Smooth muscle cell (in vitro differentiated cells): ENCODE results near the gene SFXN4. TPM values are rescaled to one million over a fixed set of nuclear protein-coding genes. Genes with fewer than 3 reads are reported as not detected.

Experiments
- DNase-seq: peaks from one replicate; lab custom pipeline; 2025; ENCODE audit not compliant: unreplicated experiment; lab: John Stamatoyannopoulos, UW
- H2AFZ ChIP-seq: fragments of 200-600 bp; sonication (generic); 2 replicates; pipeline ENCODE4 v1.6.0; 2016; ENCODE audit warnings: antibody characterized with exemption, low read depth, mild to moderate bottlenecking
- H3F3A ChIP-seq: fragments of 200-600 bp; sonication (generic); 2 replicates; pipeline ENCODE4 v1.6.0; 2017; ENCODE audit warnings: antibody characterized with exemption, low read depth
- H3K27ac ChIP-seq: fragments of 200-600 bp; sonication (generic); 2 replicates; pipeline ENCODE4 v1.5.1; 2016; ENCODE audit warnings: low read depth, mild to moderate bottlenecking
- H3K27me3 ChIP-seq: fragments of 200-600 bp; sonication (generic); 2 replicates; pipeline ENCODE4 v1.6.1; 2016; ENCODE audit warnings: low read depth, mild to moderate bottlenecking
- H3K36me3 ChIP-seq: fragments of 200-600 bp; sonication (generic); 2 replicates; pipeline ENCODE4 v1.5.1; 2016; ENCODE audit warnings: low read depth
- H3K4me1 ChIP-seq: fragments of 200-600 bp; sonication (generic); 2 replicates; pipeline ENCODE4 v1.5.1; 2016; ENCODE audit warnings: low read depth
- H3K4me2 ChIP-seq: fragments of 200-600 bp; sonication (generic); 2 replicates; pipeline ENCODE4 v1.6.0; 2016; ENCODE audit warnings: mild to moderate bottlenecking
- H3K4me3 ChIP-seq: fragments of 200-600 bp; sonication (generic); 2 replicates; pipeline ENCODE4 v1.5.1; 2016; ENCODE audit warnings: mild to moderate bottlenecking
- H3K79me2 ChIP-seq: fragments of 200-600 bp; sonication (generic); 2 replicates; pipeline ENCODE4 v1.6.0; 2016; ENCODE audit warnings: low read depth, mild to moderate bottlenecking
- H3K9ac ChIP-seq: fragments of 200-600 bp; sonication (generic); 2 replicates; pipeline ENCODE4 v1.6.0; 2016; ENCODE audit warnings: low read depth
- H3K9me3 ChIP-seq: fragments of 200-600 bp; sonication (generic); replicated peaks from 2 replicates; pipeline ENCODE4 v1.5.1; 2016; ENCODE audit warnings: low read depth
- H4K20me1 ChIP-seq: fragments of 200-600 bp; sonication (generic); 2 replicates; pipeline ENCODE4 v1.6.0; 2016; ENCODE audit warnings: low read depth
- WGBS: methylation state at CpG from one replicate; pipeline ENCODE4 v1.1.7; 2016; ENCODE audit warnings: low lambda C conversion rate; 5-methylcytosine and 5-hydroxymethylcytosine counted together
- polyA plus RNA-seq: library from polyadenylated mRNA; unstranded; fragments of >200 nt; fragmentation: Nextera tagmentation; extraction: Ambion mirVana; gene quantifications from 2 replicates; pipeline ENCODE4 v1.2.1, GENCODE V29; 2016
- total RNA-seq: library from RNA; depleted of rRNA; stranded (reverse); fragments of >200 nt; gene quantifications from 2 replicates; pipeline ENCODE4 v1.2.3, GENCODE V29; 2014
- TF ChIP-seq, protein P1 (sequence below): fragments of 200-600 bp; sonication (generic); IDR thresholded peaks from 2 replicates; pipeline ENCODE4 v1.5.1; 2017; ENCODE audit warnings: borderline replicate concordance, mild to moderate bottlenecking, antibody characterized with exemption; ENCODE audit not compliant: insufficient read depth, poor library complexity, severe bottlenecking

The SFXN4 gene
- total and polyA plus RNA-seq, 2 experiments from 2014 or later = 12.2 to 16.2 TPM

DNA sequence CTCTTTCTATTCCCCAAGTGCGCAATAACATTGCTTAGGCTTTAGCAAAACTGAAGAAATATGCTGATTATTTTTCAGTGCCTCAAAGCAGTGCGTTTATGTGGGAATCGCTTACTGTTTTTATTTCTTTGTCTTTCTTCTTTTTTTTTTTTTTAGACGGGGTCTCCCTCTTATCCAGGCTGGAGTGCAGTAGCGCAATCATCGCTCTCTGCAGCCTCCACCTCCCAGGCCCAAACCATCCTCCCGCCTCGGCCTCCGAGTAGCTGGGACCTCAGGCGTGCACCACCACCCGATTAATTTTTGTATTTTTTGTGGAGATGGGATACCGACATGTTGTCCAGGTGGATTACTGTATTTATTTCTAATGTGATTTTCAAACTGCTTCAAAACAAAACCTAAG, 60.4 kb downstream of the SFXN4 start:
- TF ChIP-seq, protein P1, sequence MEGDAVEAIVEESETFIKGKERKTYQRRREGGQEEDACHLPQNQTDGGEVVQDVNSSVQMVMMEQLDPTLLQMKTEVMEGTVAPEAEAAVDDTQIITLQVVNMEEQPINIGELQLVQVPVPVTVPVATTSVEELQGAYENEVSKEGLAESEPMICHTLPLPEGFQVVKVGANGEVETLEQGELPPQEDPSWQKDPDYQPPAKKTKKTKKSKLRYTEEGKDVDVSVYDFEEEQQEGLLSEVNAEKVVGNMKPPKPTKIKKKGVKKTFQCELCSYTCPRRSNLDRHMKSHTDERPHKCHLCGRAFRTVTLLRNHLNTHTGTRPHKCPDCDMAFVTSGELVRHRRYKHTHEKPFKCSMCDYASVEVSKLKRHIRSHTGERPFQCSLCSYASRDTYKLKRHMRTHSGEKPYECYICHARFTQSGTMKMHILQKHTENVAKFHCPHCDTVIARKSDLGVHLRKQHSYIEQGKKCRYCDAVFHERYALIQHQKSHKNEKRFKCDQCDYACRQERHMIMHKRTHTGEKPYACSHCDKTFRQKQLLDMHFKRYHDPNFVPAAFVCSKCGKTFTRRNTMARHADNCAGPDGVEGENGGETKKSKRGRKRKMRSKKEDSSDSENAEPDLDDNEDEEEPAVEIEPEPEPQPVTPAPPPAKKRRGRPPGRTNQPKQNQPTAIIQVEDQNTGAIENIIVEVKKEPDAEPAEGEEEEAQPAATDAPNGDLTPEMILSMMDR = no peak
- H3K27ac ChIP-seq = no peak overlapping the region
- no peaks in the 10 kb centered on the region for H3K27me3 ChIP-seq
- H3K79me2 ChIP-seq = peaks cover 24% of the 10 kb centered on the region
- peaks cover 14% of the 10 kb centered on the region for H4K20me1 ChIP-seq
- peaks cover 9% of the 10 kb centered on the region for H3K4me1 ChIP-seq
- peak overlapping the region; percentile 32 for H3K9ac ChIP-seq
- H3F3A ChIP-seq = peaks cover 5% of the 10 kb centered on the region
- peak overlapping the region; percentile 87 for H3K4me3 ChIP-seq
- WGBS = 92% methylated on average over 12 of the region's 12 CpGs
- H2AFZ ChIP-seq = peak overlapping the region; percentile 93
- no peaks in the 10 kb centered on the region for H3K36me3 ChIP-seq
- no peak for DNase-seq
- no peaks in the 10 kb centered on the region for H3K9me3 ChIP-seq
- H3K4me2 ChIP-seq = peak overlapping the region; percentile 99

DNA sequence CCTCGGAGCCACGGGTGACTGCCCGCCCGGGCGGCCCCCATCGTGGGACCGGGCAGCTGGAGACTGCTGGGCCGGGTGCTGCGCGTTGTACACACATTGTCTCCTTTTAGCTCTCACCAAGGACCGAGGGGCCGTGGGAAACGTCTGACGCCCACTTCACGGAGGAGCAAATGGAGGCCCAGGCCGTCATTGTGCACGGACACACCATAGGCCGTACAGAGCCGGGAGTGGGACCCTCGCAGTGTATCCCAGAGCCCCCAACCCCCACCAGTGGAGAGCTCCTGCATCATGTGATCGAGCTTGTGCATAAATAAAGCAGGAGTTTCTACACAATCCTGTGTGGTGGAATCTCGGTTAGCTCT, 60.9 kb downstream of the SFXN4 start:
- DNase-seq = peak; percentile 30
- H4K20me1 ChIP-seq = peaks cover 14% of the 10 kb centered on the region
- H3F3A ChIP-seq = peaks cover 5% of the 10 kb centered on the region
- no peaks in the 10 kb centered on the region for H3K9me3 ChIP-seq
- WGBS = 2% methylated on average over 12 of the region's 22 CpGs
- no peaks in the 10 kb centered on the region for H3K36me3 ChIP-seq
- H2AFZ ChIP-seq = peak overlapping the region; percentile 93
- peaks cover 9% of the 10 kb centered on the region for H3K4me1 ChIP-seq
- no peak overlapping the region for H3K27ac ChIP-seq
- H3K27me3 ChIP-seq = no peaks in the 10 kb centered on the region
- peak overlapping the region; percentile 87 for H3K4me3 ChIP-seq
- peak overlapping the region; percentile 99 for H3K4me2 ChIP-seq
- TF ChIP-seq, protein P1 = no peak
- H3K79me2 ChIP-seq = peaks cover 24% of the 10 kb centered on the region
- H3K9ac ChIP-seq = peak overlapping the region; percentile 32

DNA sequence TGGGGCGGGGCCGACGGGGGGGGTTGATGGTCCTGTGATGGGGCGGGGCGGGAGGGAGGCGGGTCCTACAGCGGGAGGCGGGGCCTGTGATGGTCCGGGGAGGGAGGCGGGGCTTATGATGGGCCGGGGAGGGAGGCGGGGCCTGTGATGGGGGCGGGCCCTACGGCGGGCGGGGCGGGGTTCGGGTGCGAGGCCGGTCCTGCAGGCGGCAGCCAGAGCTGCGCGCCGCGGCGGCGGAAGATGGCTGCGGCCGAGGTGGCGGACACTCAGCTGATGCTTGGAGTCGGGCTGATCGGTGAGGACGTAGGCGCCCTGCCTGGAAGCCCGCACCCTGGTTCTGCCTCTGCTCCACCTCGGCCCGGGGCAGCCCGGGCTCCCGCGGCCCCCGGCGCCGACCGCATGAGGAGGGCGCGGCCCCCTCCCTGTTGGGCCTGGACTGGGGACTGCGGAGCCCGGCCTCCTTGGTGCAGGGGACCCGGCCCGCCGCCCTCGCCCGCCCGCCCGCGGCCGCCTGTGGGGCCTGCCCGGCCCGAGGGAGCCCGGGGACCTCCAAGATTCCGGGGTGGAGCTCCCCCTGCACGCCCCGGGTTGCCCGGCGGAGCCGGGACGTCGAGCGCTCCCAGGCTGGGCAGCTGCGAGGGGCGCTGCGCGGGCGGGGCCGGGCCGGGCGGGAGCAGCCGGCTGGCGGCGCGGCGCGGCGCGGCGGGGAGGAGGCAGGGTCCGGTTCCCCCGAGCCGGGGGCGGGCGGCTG, 61.4 kb downstream of the SFXN4 start, which contains the start of gene DENND10:
Gene DENND10, plus strand, starts transcription at position 211 of the 751 bp plus-strand sequence. Its CDS starts 30 bp downstream, at position 241.
- Histone ChIP-seq H3K4me2 (peak within 1 kb of the TSS; percentile 99), H3K4me3 (peak within 1 kb of the TSS; percentile 87), H2AFZ (peak within 1 kb of the TSS; percentile 93), H3F3A (peaks cover 5% of the 10 kb centered on the region), H3K9ac (peak within 1 kb of the TSS; percentile 32), H3K4me1 (peaks cover 9% of the 10 kb centered on the region), H3K9me3 (no peaks in the 10 kb centered on the region), H3K27ac (no peak within 1 kb of the TSS), H3K79me2 (peaks cover 24% of the 10 kb centered on the region), H3K36me3 (no peaks in the 10 kb centered on the region), H3K27me3 (no peaks in the 10 kb centered on the region), H4K20me1 (peaks cover 14% of the 10 kb centered on the region)
- TF ChIP-seq, protein P1 = no peak
- WGBS = 1% methylated on average over 17 of the region's 91 CpGs
- peak; percentile 70 for DNase-seq
